Measurements from ENCODE around the gene ST6GAL1. TPM values are rescaled to one million over a fixed set of nuclear protein-coding genes. Genes with fewer than 3 reads are reported as not detected.

The ST6GAL1 gene
- total and polyA plus RNA-seq, 2 of the 8 experiments (the other 6 are each of a cell fraction or from before 2014, with no cell fraction given): 62.8 to 80.9 TPM

DNA sequence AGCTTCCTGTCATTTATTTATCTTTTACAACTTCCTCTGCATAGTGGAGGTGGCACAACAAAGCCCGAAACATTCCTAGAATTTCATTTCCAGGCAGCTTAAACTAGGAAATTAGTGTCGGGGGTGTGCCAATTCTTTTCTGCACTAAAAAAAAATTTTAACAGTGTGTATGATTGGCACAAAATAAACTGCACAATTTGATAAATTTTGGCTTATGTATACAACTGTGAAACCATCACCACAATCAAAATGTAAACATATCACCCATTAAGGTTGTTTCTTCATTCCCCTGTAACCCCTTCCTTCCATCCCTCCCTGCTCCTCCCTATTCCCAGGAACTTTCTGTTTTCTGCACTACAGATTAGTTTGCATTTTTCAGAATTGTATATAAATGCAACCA is 154.3 kb downstream of the ST6GAL1 start:
- peaks cover 0 to 3% (median 0%) of the 10 kb centered on the region in 4 experiments; a peak in 2 of 7 replicates for H3K4me1 ChIP-seq (replicated peaks in 1 of 4; ENCODE audit: control insufficient read depth in 3 of 4, insufficient read depth in 4 of 4, low read length in 3 of 4)
- ChIA-PET CTCF (ENCODE audit: partially characterized antibody) (interaction anchor here (1.2 to 1.4 kb wide), 3 partner anchors 18 to 233 kb away, joined by 3 to 4 read pairs (median 4); no protein-coding TSS in a partner anchor), POLR2A (ENCODE audit: partially characterized antibody) (interaction anchor here (1.0 kb wide), 1 partner anchor 153 kb away, joined by 3 read pairs; no protein-coding TSS in a partner anchor)
- H4K5ac ChIP-seq (ENCODE audit: insufficient read length, low read depth, low read length): no peak overlapping the region
- no peak overlapping the region for H4K8ac ChIP-seq (ENCODE audit: extremely low read depth, insufficient read depth, low read length)
- no peak overlapping the region for H2BK12ac ChIP-seq (ENCODE audit: low read depth, low read length)
- no peak for TF ChIP-seq CBX8 (IDR thresholded peaks at IDR 0.05; ENCODE audit: borderline replicate concordance, low read depth, low read length)
- TF ChIP-seq TCF12 (IDR thresholded peaks at IDR 0.05; ENCODE audit: low read depth, low read length): no peak
- no peak for TF ChIP-seq TEAD4 (IDR thresholded peaks at IDR 0.05; ENCODE audit: low read depth, low read length)
- no peak for TF ChIP-seq CHD1 (IDR thresholded peaks at IDR 0.05; ENCODE audit: low read depth, low read length)
- no peak overlapping the region for H3K56ac ChIP-seq (replicated peaks; ENCODE audit: insufficient read length, low read depth, low read length)
- no peak overlapping the region for H3K9ac ChIP-seq (replicated peaks in 1 of 4; ENCODE audit: extremely low read depth in 1 of 4, low read depth in 3 of 4, low read length in 3 of 4)
- no peak overlapping the region for H3K14ac ChIP-seq (ENCODE audit: insufficient read length)
- no peak overlapping the region for H2BK5ac ChIP-seq (ENCODE audit: low read depth, low read length)
- H4K91ac ChIP-seq (replicated peaks; ENCODE audit: insufficient read length, low read length): no peak overlapping the region
- no peaks in the 10 kb centered on the region for H3K79me1 ChIP-seq (ENCODE audit: low read depth, low read length)
- no peaks in the 10 kb centered on the region for H3K27me3 ChIP-seq (replicated peaks in 1 of 4; ENCODE audit: control insufficient read depth in 3 of 4, extremely low read depth in 1 of 4, insufficient read depth in 3 of 4, low read length in 3 of 4)
- H3K27ac ChIP-seq (ENCODE audit: low read depth, low read length): no peak overlapping the region
- no peaks in the 10 kb centered on the region for H4K20me1 ChIP-seq (replicated peaks in 1 of 2; ENCODE audit: control insufficient read depth in 1 of 2, insufficient read depth in 2 of 2, low read length in 2 of 2)
- H2BK120ac ChIP-seq (replicated peaks; ENCODE audit: low read depth, low read length): no peak overlapping the region
- no peak overlapping the region for H2BK20ac ChIP-seq (ENCODE audit: low read length)
- H3K36me3 ChIP-seq (ENCODE audit: control insufficient read depth in 2 of 4, insufficient read depth in 4 of 4, low read length in 3 of 4): no peaks in the 10 kb centered on the region
- H3K18ac ChIP-seq (ENCODE audit: extremely low read depth, low read length): no peak overlapping the region
- no peaks in the 10 kb centered on the region for H3K79me2 ChIP-seq (ENCODE audit: control insufficient read depth in 1 of 2, insufficient read depth in 2 of 2, low read length in 2 of 2)
- no peak overlapping the region for H3K4me2 ChIP-seq (ENCODE audit: insufficient read depth in 1 of 2, low read depth in 2 of 2, low read length in 2 of 2)
- no peak overlapping the region for H3K4ac ChIP-seq (replicated peaks; ENCODE audit: insufficient read length, low read depth, low read length)
- H3K23ac ChIP-seq (ENCODE audit: insufficient read length): no peak overlapping the region
- H2BK15ac ChIP-seq (ENCODE audit: low read length): no peak overlapping the region
- DNase-seq (ENCODE audit: low read depth in 1 of 2, low spot score in 2 of 2) (no peak), FAIRE-seq (no peak)
- H2AFZ ChIP-seq (ENCODE audit: low read length): no peak overlapping the region
- no peaks in the 10 kb centered on the region for H3K23me2 ChIP-seq (ENCODE audit: low read depth, low read length)
- no peak overlapping the region for H2AK5ac ChIP-seq (ENCODE audit: low read depth, low read length)
- WGBS, 2 experiments (ENCODE audit: extremely low coverage in 1 of 2, insufficient coverage in 1 of 2, insufficient read length in 1 of 2, insufficient replicate concordance in 2 of 2, low coverage in 1 of 2, low lambda C conversion rate in 2 of 2, missing lambda C conversion rate in 1 of 2): 82% methylated on average over 2 of the region's 2 CpGs; no CpG with 5 or more reads in 1 of the 2 experiments
- peaks cover 2 to 5% of the 10 kb centered on the region in 2 experiments; a peak in 3 of 4 replicates for H3K9me3 ChIP-seq (ENCODE audit: insufficient read depth in 2 of 2, low read depth in 1 of 2, low read length in 1 of 2)
- no peak overlapping the region for H3K4me3 ChIP-seq (ENCODE audit: extremely low read depth in 1 of 4, insufficient read depth in 2 of 4, low read depth in 3 of 4, low read length in 4 of 4)

Data from H1 (cell line).